GM23338 (cell line): Measurements from ENCODE around the gene NAALADL2. TPM values are rescaled to one million over a fixed set of nuclear protein-coding genes. Genes with fewer than 3 reads are reported as not detected.
"Not testable (repeated sequence)": the region's sequence is repeated elsewhere in the genome, so short reads cannot be mapped to it uniquely, and the experiment has no call there.

Experiments used
- ATAC-seq: fragments of 200-7000 bp; cut with Tn5 transposase; 3 replicates; pipeline ENCODE4 v1.9.1; 2020
- DNase-seq: peaks from one replicate; pipeline ENCODE4 v3.0.0-alpha.2; 2015; ENCODE audit warnings: low spot score
- H2AFZ ChIP-seq: fragments of 200-600 bp; sonication (generic); 2 replicates; pipeline ENCODE4 v1.8.0; 2016; ENCODE audit warnings: antibody characterized with exemption, mild to moderate bottlenecking, moderate library complexity
- H3F3A ChIP-seq: fragments of 200-600 bp; sonication (generic); replicated peaks from 2 replicates; pipeline ENCODE4 v1.8.0; 2017; ENCODE audit warnings: antibody characterized with exemption, mixed run types, low read depth
- H3K27ac ChIP-seq: fragments of 200-600 bp; sonication (generic); 2 replicates; pipeline ENCODE4 v1.6.1; 2016; ENCODE audit warnings: low read depth
- H3K27me3 ChIP-seq: fragments of 200-600 bp; sonication (generic); 2 replicates; pipeline ENCODE4 v1.8.0; 2016; ENCODE audit warnings: mild to moderate bottlenecking, mixed run types, moderate library complexity; ENCODE audit not compliant: insufficient read depth
- H3K36me3 ChIP-seq: fragments of 200-600 bp; sonication (generic); 2 replicates; pipeline ENCODE4 v1.8.0; 2016; ENCODE audit warnings: mild to moderate bottlenecking; ENCODE audit not compliant: insufficient read depth
- H3K4me1 ChIP-seq: fragments of 200-600 bp; sonication (generic); 2 replicates; pipeline ENCODE4 v1.8.0; 2016; ENCODE audit warnings: mild to moderate bottlenecking, moderate library complexity; ENCODE audit not compliant: insufficient read depth
- H3K4me2 ChIP-seq: fragments of 200-600 bp; sonication (generic); 2 replicates; pipeline ENCODE4 v1.7.1; 2017; ENCODE audit warnings: mixed run types
- H3K4me3 ChIP-seq: fragments of 200-600 bp; sonication (generic); 2 replicates; pipeline ENCODE4 v1.6.1; 2016; ENCODE audit warnings: mixed run types
- H3K79me2 ChIP-seq: fragments of 200-600 bp; sonication (generic); replicated peaks from 2 replicates; pipeline ENCODE4 v1.8.0; 2017; ENCODE audit warnings: mild to moderate bottlenecking; ENCODE audit not compliant: insufficient read depth
- H3K9me2 ChIP-seq: fragments of 200-600 bp; sonication (generic); 2 replicates; pipeline ENCODE4 v1.8.0; 2017; ENCODE audit not compliant: insufficient read depth
- H4K20me1 ChIP-seq: fragments of 200-600 bp; sonication (generic); replicated peaks from 2 replicates; pipeline ENCODE4 v1.8.0; 2017; ENCODE audit warnings: mild to moderate bottlenecking; ENCODE audit not compliant: insufficient read depth
- H3K27ac Mint-ChIP-seq: 2 replicates; pipeline ENCODE4 v1.8.0; 2020; ENCODE audit warnings: inconsistent platforms, mild to moderate bottlenecking, moderate library complexity, mixed read lengths
- H3K27me3 Mint-ChIP-seq: 3 replicates; pipeline ENCODE4 v1.8.0; 2022; ENCODE audit warnings: low read depth, mild to moderate bottlenecking, moderate library complexity, mixed read lengths, inconsistent platforms; ENCODE audit not compliant: insufficient read depth, poor library complexity
- H3K36me3 Mint-ChIP-seq: 3 replicates; pipeline ENCODE4 v1.8.0; 2021; ENCODE audit warnings: low read depth, mild to moderate bottlenecking, inconsistent platforms, moderate library complexity, mixed read lengths
- H3K4me1 Mint-ChIP-seq: 3 replicates; pipeline ENCODE4 v1.8.0; 2020; ENCODE audit warnings: mild to moderate bottlenecking, inconsistent platforms, mixed read lengths
- H3K4me3 Mint-ChIP-seq: 3 replicates; pipeline ENCODE4 v1.8.0; 2021; ENCODE audit warnings: moderate library complexity, mild to moderate bottlenecking, inconsistent platforms, mixed read lengths
- H3K9me3 Mint-ChIP-seq: 3 replicates; pipeline ENCODE4 v1.8.0; 2020; ENCODE audit warnings: moderate library complexity, mild to moderate bottlenecking, inconsistent platforms, mixed read lengths
- CTCF ChIP-seq, 2 experiments: fragments of 200-600 bp in 1 of 2; sonication (generic) in 1 of 2; conservative IDR thresholded peaks; 2 replicates each; pipeline versions ENCODE4 v1.5.1 to v1.6.1; 2016 to 2017; ENCODE audit warnings: antibody characterized with exemption in 2 of 2, low read depth in 2 of 2, mild to moderate bottlenecking in 2 of 2, moderate library complexity in 1 of 2
- JUNB ChIP-seq: IDR thresholded peaks from one replicate; pipeline ENCODE4 v1.6.1; 2016; ENCODE audit warnings: antibody characterized with exemption; ENCODE audit not compliant: unreplicated experiment
- NANOG ChIP-seq: IDR thresholded peaks from 2 replicates; pipeline ENCODE4 v1.6.1; 2016; ENCODE audit warnings: antibody characterized with exemption, borderline replicate concordance
- REST ChIP-seq: IDR thresholded peaks from one replicate; pipeline ENCODE4 v1.6.1; 2018; ENCODE audit warnings: antibody characterized with exemption; ENCODE audit not compliant: unreplicated experiment
- STAT1 ChIP-seq: IDR thresholded peaks from one replicate; pipeline ENCODE4 v1.6.1; 2016; ENCODE audit warnings: antibody characterized with exemption; ENCODE audit not compliant: unreplicated experiment
- ZNF331 ChIP-seq: fragments of 250-450 bp; sonication (Bioruptor Pico); IDR thresholded peaks from 2 replicates; pipeline ENCODE4 v1.5.0; 2020; ENCODE audit warnings: low read depth, mild to moderate bottlenecking, moderate library complexity
- ZNF462 ChIP-seq: fragments of 250-450 bp; sonication (Bioruptor Pico); IDR thresholded peaks from 2 replicates; pipeline ENCODE4 v1.5.0; 2020; ENCODE audit warnings: mild to moderate bottlenecking, moderate library complexity
- polyA plus RNA-seq: library from polyadenylated mRNA; unstranded; fragments of >200 nt; fragmentation: Nextera tagmentation; extraction: Ambion mirVana; gene quantifications from 2 replicates; pipeline ENCODE4 v1.2.1, GENCODE V29; 2016
- total RNA-seq: library from RNA; depleted of rRNA; stranded (reverse); fragments of >200 nt; shearing (Covaris generic); gene quantifications from 2 replicates; pipeline ENCODE4 v1.2.3, GENCODE V29; 2014
- TF ChIP-seq, protein P1 (sequence below): IDR thresholded peaks from 2 replicates; pipeline ENCODE4 v1.6.1; 2016; ENCODE audit warnings: antibody characterized with exemption

The NAALADL2 gene
- total and polyA plus RNA-seq, 2 experiments from 2014 or later = 1.6 to 2.6 TPM

DNA sequence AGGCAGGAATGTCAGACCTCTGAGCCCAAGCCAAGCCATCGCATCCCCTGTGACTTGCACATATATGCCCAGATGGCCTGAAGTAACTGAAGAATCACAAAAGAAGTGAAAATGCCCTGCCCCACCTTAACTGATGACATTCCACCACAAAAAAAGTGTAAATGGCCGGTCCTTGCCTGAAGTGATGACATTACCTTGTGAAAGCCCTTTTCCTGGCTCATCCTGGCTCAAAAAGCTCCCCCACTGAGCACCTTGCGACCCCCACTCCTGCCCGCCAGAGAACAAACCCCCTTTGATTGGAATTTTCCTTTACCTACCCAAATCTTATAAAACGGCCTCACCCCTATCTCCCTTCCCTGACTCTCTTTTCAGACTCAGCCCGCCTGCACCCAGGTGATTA lies 976.6 kb downstream of the NAALADL2 start:
- Histone ChIP-seq H3K27ac (peak overlapping the region; percentile 97), H3K4me1 (peaks cover 32% of the 10 kb centered on the region), H3K4me2 (peak overlapping the region; percentile 39)
- not testable (repeated sequence) for H2AFZ ChIP-seq, H3F3A ChIP-seq, ATAC-seq, H3K9me2 ChIP-seq, H3K27ac Mint-ChIP-seq, H3K27me3 Mint-ChIP-seq, H3K9me3 Mint-ChIP-seq, H3K79me2 ChIP-seq, H3K4me3 ChIP-seq, H3K36me3 Mint-ChIP-seq, H3K36me3 ChIP-seq, H3K4me1 Mint-ChIP-seq, H4K20me1 ChIP-seq, H3K27me3 ChIP-seq, H3K4me3 Mint-ChIP-seq
- peak; percentile 11 for DNase-seq
- peak; percentile 65; the same call in 1 of the 2 replicates for TF ChIP-seq NANOG

GRCh38 chr3:175836617-175837016 lies 977.5 kb downstream of the NAALADL2 start:
- Histone ChIP-seq H3K36me3 (no peaks in the 10 kb centered on the region), H3K4me3 (no peak overlapping the region), H3K9me2 (peaks cover 6% of the 10 kb centered on the region; the same call in 1 of the 2 replicates), H3K27me3 (no peaks in the 10 kb centered on the region), H4K20me1 (no peaks in the 10 kb centered on the region), H2AFZ (no peak overlapping the region), H3K27ac (peak overlapping the region; percentile 97), H3F3A (no peaks in the 10 kb centered on the region), H3K4me2 (peak overlapping the region; percentile 29), H3K4me1 (peaks cover 32% of the 10 kb centered on the region), H3K79me2 (no peaks in the 10 kb centered on the region)
- TF ChIP-seq CTCF (conservative IDR thresholded peaks at IDR 0.05; ENCODE audit: low read depth in 2 of 2) (no peak), JUNB (no peak), REST (no peak), ZNF331 (CRISPR knock-in tag) (no peak), STAT1 (no peak), ZNF462 (CRISPR knock-in tag) (peak; percentile 49; the same call in 1 of the 2 replicates), NANOG (peak; percentile 46; the same call in 1 of the 2 replicates)
- TF ChIP-seq, protein P1, sequence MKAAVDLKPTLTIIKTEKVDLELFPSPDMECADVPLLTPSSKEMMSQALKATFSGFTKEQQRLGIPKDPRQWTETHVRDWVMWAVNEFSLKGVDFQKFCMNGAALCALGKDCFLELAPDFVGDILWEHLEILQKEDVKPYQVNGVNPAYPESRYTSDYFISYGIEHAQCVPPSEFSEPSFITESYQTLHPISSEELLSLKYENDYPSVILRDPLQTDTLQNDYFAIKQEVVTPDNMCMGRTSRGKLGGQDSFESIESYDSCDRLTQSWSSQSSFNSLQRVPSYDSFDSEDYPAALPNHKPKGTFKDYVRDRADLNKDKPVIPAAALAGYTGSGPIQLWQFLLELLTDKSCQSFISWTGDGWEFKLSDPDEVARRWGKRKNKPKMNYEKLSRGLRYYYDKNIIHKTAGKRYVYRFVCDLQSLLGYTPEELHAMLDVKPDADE = no peak
- Mint-ChIP-seq H3K27me3 (no peaks in the 10 kb centered on the region), H3K36me3 (no peaks in the 10 kb centered on the region), H3K9me3 (no peaks in the 10 kb centered on the region), H3K4me3 (no peak overlapping the region; the same call in 2 of the 3 replicates), H3K27ac (peak overlapping the region; percentile 57), H3K4me1 (peaks cover 9% of the 10 kb centered on the region)
- ATAC-seq (no peak), DNase-seq (peak; percentile 42)
